A549 (cell line): ENCODE data around the gene ARHGAP35. TPM values are rescaled to one million over a fixed set of nuclear protein-coding genes. Genes with fewer than 3 reads are reported as not detected.

Source experiments
- ATAC-seq, 2 experiments: fragments of 200-7000 bp in 1 of 2; fragments of >200 bp in 1 of 2; cut with Nextera tagmentation in 1 of 2; cut with Tn5 transposase in 1 of 2; 3 replicates each; pipeline versions ENCODE4 v1.8.0 to v1.9.1; 2018 to 2020; ENCODE audit warnings: mild to moderate bottlenecking in 1 of 2, moderate library complexity in 1 of 2
- CTCF ChIA-PET: fragments of 300-600 bp; sonication (Branson Sonifier 250); formaldehyde crosslinking; extraction: SDS; loops from one replicate; lab custom pipeline; 2021; ENCODE audit warnings: antibody characterized with exemption, inconsistent platforms; lab: Yijun Ruan, JAX
- POLR2A ChIA-PET: fragments of 350-600 bp; formaldehyde crosslinking; extraction: SDS; loops from one replicate; lab custom pipeline; 2021; ENCODE audit warnings: antibody characterized with exemption, inconsistent platforms; lab: Yijun Ruan, JAX
- DNase-seq, 2 experiments: peaks; one replicate each; pipeline versions ENCODE4 v3.0.0 to v3.0.0-alpha.2; 2011 to 2016; ENCODE audit warnings: low read depth in 1 of 2, low spot score in 1 of 2
- FAIRE-seq: peaks from 2 replicates; lab custom pipeline; 2011; peaks lifted over from hg19 to GRCh38; lab: Jason Lieb, UNC
- H3K27ac ChIP-seq, 2 experiments: fragments of >200 bp; sonication (Bioruptor Twin); formaldehyde crosslinking; 3 replicates each; pipeline ENCODE4 v1.5.1; 2016 to 2017
- H3K4me1 ChIP-seq: fragments of >200 bp; sonication (Bioruptor Twin); formaldehyde crosslinking; 3 replicates; pipeline ENCODE4 v1.6.1; 2016
- H3K4me2 ChIP-seq: fragments of >200 bp; sonication (Bioruptor Twin); formaldehyde crosslinking; 3 replicates; pipeline ENCODE4 v1.6.1; 2016
- H3K4me3 ChIP-seq: fragments of >200 bp; sonication (Bioruptor Twin); formaldehyde crosslinking; 3 replicates; pipeline ENCODE4 v1.5.1; 2016
- H3K9me3 ChIP-seq: fragments of >200 bp; sonication (Bioruptor Twin); formaldehyde crosslinking; 3 replicates; pipeline ENCODE4 v1.6.1; 2016
- CBX2 ChIP-seq: fragments of 200-600 bp; sonication (generic); IDR thresholded peaks from 2 replicates; pipeline ENCODE4 v1.6.1; 2016; ENCODE audit warnings: low read depth, mild to moderate bottlenecking, borderline replicate concordance
- CBX8 ChIP-seq: fragments of 200-600 bp; sonication (generic); IDR thresholded peaks from 2 replicates; pipeline ENCODE4 v1.6.1; 2016
- EHF ChIP-seq: fragments of 250-450 bp; sonication (Bioruptor Pico); IDR thresholded peaks from 2 replicates; pipeline ENCODE4 v1.5.0; 2020; ENCODE audit warnings: mild to moderate bottlenecking
- EP300 ChIP-seq, 2 experiments: fragments of >200 bp; sonication (Bioruptor Twin); formaldehyde crosslinking; IDR thresholded peaks; 2 replicates in 1 of 2; 3 replicates in 1 of 2; pipeline ENCODE4 v1.6.1; 2016 to 2017
- ESRRA ChIP-seq: fragments of 150-350 bp; IDR thresholded peaks from 2 replicates; pipeline ENCODE4 v1.6.1; 2014; ENCODE audit warnings: mild to moderate bottlenecking, low read length, borderline replicate concordance
- FOSB ChIP-seq: fragments of 250-450 bp; sonication (Bioruptor Pico); IDR thresholded peaks from 2 replicates; pipeline ENCODE4 v1.5.0; 2020; ENCODE audit warnings: mild to moderate bottlenecking, moderate library complexity
- HEYL ChIP-seq: fragments of 250-450 bp; sonication (Bioruptor Pico); IDR thresholded peaks from 2 replicates; pipeline ENCODE4 v1.8.0; 2021; ENCODE audit warnings: mild to moderate bottlenecking, moderate library complexity
- HOXB13 ChIP-seq: fragments of 250-450 bp; sonication (Bioruptor Pico); IDR thresholded peaks from 2 replicates; pipeline ENCODE4 v1.5.0; 2020; ENCODE audit warnings: low read depth, mild to moderate bottlenecking, moderate library complexity
- JUN ChIP-seq, 2 experiments: fragments of >200 bp; sonication (Bioruptor Twin); formaldehyde crosslinking; IDR thresholded peaks; 2 replicates in 1 of 2; 3 replicates in 1 of 2; pipeline ENCODE4 v1.6.1; 2016 to 2017
- JUNB ChIP-seq: fragments of >200 bp; sonication (Bioruptor Twin); formaldehyde crosslinking; IDR thresholded peaks from 2 replicates; pipeline ENCODE4 v1.6.1; 2016
- KDM5A ChIP-seq: fragments of 200-600 bp; sonication (generic); IDR thresholded peaks from 2 replicates; pipeline ENCODE4 v1.6.1; 2016; ENCODE audit warnings: antibody characterized with exemption, mild to moderate bottlenecking
- MAFK ChIP-seq: fragments of 450-650 bp; IDR thresholded peaks from 2 replicates; pipeline ENCODE4 v1.6.1; 2014; ENCODE audit not compliant: partially characterized antibody
- MYC ChIP-seq: IDR thresholded peaks from 2 replicates; pipeline ENCODE4 v1.6.1; 2012; ENCODE audit warnings: mild to moderate bottlenecking, inconsistent platforms, low read length, improper control_type of control experiment, borderline replicate concordance
- NFE2L2 ChIP-seq: fragments of 150-350 bp; conservative IDR thresholded peaks from 2 replicates; pipeline ENCODE4 v1.6.1; 2014; ENCODE audit warnings: low read length
- NR3C1 ChIP-seq: fragments of >200 bp; sonication (Bioruptor Twin); formaldehyde crosslinking; IDR thresholded peaks from 3 replicates; pipeline ENCODE4 v1.6.1; 2017
- POLR2A ChIP-seq: IDR thresholded peaks from 2 replicates; pipeline ENCODE4 v1.6.1; 2012; ENCODE audit warnings: mild to moderate bottlenecking, low read length
- RAD21 ChIP-seq, 2 experiments: fragments of >200 bp in 1 of 2; sonication (Bioruptor Twin) in 1 of 2; formaldehyde crosslinking in 1 of 2; IDR thresholded peaks in 1 of 2; conservative IDR thresholded peaks in 1 of 2; 2 replicates in 1 of 2; 3 replicates in 1 of 2; pipeline ENCODE4 v1.6.1; 2012 to 2018; ENCODE audit warnings: inconsistent platforms in 1 of 2
- RARB ChIP-seq: fragments of 250-450 bp; sonication (Bioruptor Pico); IDR thresholded peaks from 2 replicates; pipeline ENCODE4 v1.8.0; 2021; ENCODE audit warnings: mild to moderate bottlenecking, moderate library complexity
- RCOR1 ChIP-seq: fragments of 150-350 bp; IDR thresholded peaks from 2 replicates; pipeline ENCODE4 v1.6.1; 2014; ENCODE audit warnings: antibody characterized with exemption, low read length, low read depth
- REST ChIP-seq: fragments of 200-600 bp; sonication (generic); IDR thresholded peaks from 2 replicates; pipeline ENCODE4 v1.6.1; 2016; ENCODE audit warnings: antibody characterized with exemption, mild to moderate bottlenecking, moderate library complexity
- SREBF2 ChIP-seq: fragments of 450-650 bp; IDR thresholded peaks from 2 replicates; pipeline ENCODE4 v1.6.1; 2014; ENCODE audit warnings: mild to moderate bottlenecking, moderate library complexity
- TFCP2L1 ChIP-seq: fragments of 250-450 bp; sonication (Bioruptor Pico); IDR thresholded peaks from 2 replicates; pipeline ENCODE4 v1.5.0; 2021; ENCODE audit warnings: mild to moderate bottlenecking
- USF2 ChIP-seq: fragments of 450-650 bp; IDR thresholded peaks from 2 replicates; pipeline ENCODE4 v1.6.1; 2014; ENCODE audit warnings: antibody characterized with exemption
- ZSCAN20 ChIP-seq: fragments of 250-450 bp; sonication (Bioruptor Pico); IDR thresholded peaks from 2 replicates; pipeline ENCODE4 v1.8.0; 2022; ENCODE audit warnings: mild to moderate bottlenecking, moderate library complexity
- WGBS: methylation state at CpG from one replicate; pipeline ENCODE4 v1.1.6; 2017; ENCODE audit errors: missing lambda C conversion rate; 5-methylcytosine and 5-hydroxymethylcytosine counted together
- polyA plus RNA-seq, 4 experiments: library from polyadenylated mRNA; depleted of rRNA in 3 of 4; stranded (reverse); fragments of >200 nt; fragmentation: RNase III in 1 of 4; extraction: RNeasy Plus Mini Kit Qiagen cat#74134 plus additional on column Dnase treatment in 1 of 4; gene quantifications; 2 replicates in 3 of 4; 3 replicates in 1 of 4; pipeline ENCODE4 v1.2.3, GENCODE V29; 2011 to 2017
- TF ChIP-seq, protein P1 (sequence below): fragments of >200 bp; sonication (Bioruptor Twin); formaldehyde crosslinking; IDR thresholded peaks from 3 replicates; pipeline ENCODE4 v1.6.1; 2016
- TF ChIP-seq, protein P2 (sequence below): IDR thresholded peaks from 2 replicates; pipeline ENCODE4 v1.6.1; 2012
- TF ChIP-seq, protein P3 (sequence below): fragments of >200 bp; sonication (Bioruptor Twin); formaldehyde crosslinking; IDR thresholded peaks from 2 replicates; pipeline ENCODE4 v1.6.1; 2016

ARHGAP35 gene
- polyA plus RNA-seq, 2 of the 4 experiments (the other 2 are of a cell fraction) = 33.3 to 48.5 TPM

DNA sequence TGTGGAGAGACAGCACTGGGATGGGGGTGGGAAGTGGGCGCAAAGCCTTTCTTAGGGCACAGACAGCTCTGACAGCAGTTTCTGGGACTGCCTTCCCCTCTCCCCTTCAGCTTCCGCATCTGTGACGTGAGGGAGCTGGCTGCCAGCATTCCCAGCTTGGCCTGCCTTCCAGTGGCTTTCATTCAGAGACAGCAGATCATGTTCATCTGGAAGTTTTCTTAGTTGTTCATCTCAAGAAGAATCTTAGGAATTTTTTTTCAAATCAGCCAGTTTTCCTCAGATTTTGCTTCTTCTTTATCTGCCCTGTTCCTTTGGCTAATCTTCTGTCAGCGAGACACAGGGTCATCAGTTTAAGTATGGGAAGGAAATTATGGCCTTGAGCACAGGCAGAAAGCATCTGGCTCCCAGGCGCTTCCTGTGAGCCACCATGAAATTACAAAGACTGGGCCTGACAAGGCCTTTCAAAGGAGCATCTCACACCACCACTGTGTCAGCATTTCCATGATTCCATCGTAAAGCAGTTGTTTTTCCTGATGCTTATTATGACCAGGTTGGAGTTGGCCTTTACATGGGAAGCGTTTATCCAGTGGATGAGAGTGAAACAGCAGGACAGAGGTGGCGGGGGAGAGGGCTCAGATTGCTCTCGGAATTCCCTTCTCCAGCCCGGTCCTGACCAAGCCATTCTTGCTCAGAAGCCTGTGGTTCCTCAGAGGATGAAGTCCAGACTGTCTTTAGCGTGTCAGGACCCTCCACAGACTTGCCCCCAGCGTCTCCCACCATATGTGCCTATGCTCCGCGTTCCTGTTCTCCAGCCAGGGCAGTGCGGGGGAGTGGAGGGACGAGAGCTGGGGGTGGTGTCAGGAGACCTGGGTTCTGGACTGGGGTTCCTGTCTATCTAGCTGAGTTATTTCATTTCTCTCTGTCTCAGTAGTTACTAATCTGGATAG, 43.6 kb downstream of the ARHGAP35 start:
- Histone ChIP-seq H3K4me3 (no peak overlapping the region), H3K27ac (peak overlapping the region in 1 of 2 experiments; percentile 5; a peak in 1 of 6 replicates), H3K4me2 (peak overlapping the region; percentile 1; the same call in 1 of the 3 replicates), H3K4me1 (peaks cover 62% of the 10 kb centered on the region), H3K9me3 (no peaks in the 10 kb centered on the region)
- no peak for TF ChIP-seq MAFK
- TF ChIP-seq, protein P1, sequence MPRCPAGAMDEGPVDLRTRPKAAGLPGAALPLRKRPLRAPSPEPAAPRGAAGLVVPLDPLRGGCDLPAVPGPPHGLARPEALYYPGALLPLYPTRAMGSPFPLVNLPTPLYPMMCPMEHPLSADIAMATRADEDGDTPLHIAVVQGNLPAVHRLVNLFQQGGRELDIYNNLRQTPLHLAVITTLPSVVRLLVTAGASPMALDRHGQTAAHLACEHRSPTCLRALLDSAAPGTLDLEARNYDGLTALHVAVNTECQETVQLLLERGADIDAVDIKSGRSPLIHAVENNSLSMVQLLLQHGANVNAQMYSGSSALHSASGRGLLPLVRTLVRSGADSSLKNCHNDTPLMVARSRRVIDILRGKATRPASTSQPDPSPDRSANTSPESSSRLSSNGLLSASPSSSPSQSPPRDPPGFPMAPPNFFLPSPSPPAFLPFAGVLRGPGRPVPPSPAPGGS = no peak
- TF ChIP-seq JUNB = no peak
- no peak for TF ChIP-seq EP300 (IDR thresholded peaks at IDR 0.05)
- no peak for TF ChIP-seq RARB (CRISPR knock-in tag)
- TF ChIP-seq RAD21 (conservative IDR thresholded peaks at IDR 0.05 in 1 of 2, IDR thresholded peaks at IDR 0.05 in 1 of 2) = no peak
- TF ChIP-seq ZSCAN20 (CRISPR knock-in tag) = no peak
- TF ChIP-seq, protein P2, sequence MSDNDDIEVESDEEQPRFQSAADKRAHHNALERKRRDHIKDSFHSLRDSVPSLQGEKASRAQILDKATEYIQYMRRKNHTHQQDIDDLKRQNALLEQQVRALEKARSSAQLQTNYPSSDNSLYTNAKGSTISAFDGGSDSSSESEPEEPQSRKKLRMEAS = no peak
- TF ChIP-seq NFE2L2 = no peak
- TF ChIP-seq FOSB (CRISPR knock-in tag) = no peak
- no peak for TF ChIP-seq EHF (CRISPR knock-in tag)
- TF ChIP-seq HEYL = no peak
- TF ChIP-seq CBX8 = no peak
- no peak for TF ChIP-seq CBX2
- TF ChIP-seq SREBF2 = no peak
- TF ChIP-seq USF2 = no peak
- TF ChIP-seq, protein P3, sequence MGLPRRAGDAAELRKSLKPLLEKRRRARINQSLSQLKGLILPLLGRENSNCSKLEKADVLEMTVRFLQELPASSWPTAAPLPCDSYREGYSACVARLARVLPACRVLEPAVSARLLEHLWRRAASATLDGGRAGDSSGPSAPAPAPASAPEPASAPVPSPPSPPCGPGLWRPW = no peak
- TF ChIP-seq POLR2A = no peak
- FAIRE-seq (no peak), ATAC-seq (no peak; a peak in 2 of 6 replicates), DNase-seq (no peak)
- 86% methylated on average over 16 of the region's 16 CpGs for WGBS
- ChIA-PET CTCF (interaction anchor here (0.6 to 8.8 kb wide), 5 partner anchors 48 to 580 kb away, joined by 3 to 52 read pairs (median 6); partner anchors contain the start of gene KPTN), POLR2A (no interaction called here)

GRCh38 chr19:46906221-46906620, 45.4 kb downstream of the ARHGAP35 start:
- ChIA-PET CTCF (interaction anchor here (0.7 to 8.8 kb wide), 7 partner anchors 10 to 232 kb away, joined by 3 to 52 read pairs (median 4); no protein-coding TSS in a partner anchor), POLR2A (no interaction called here)
- Histone ChIP-seq H3K27ac (no peak overlapping the region), H3K9me3 (no peaks in the 10 kb centered on the region), H3K4me2 (no peak overlapping the region), H3K4me3 (no peak overlapping the region), H3K4me1 (peaks cover 57% of the 10 kb centered on the region)
- no peak for ATAC-seq
- TF ChIP-seq EP300 (IDR thresholded peaks at IDR 0.05) = no peak
- no peak for TF ChIP-seq HOXB13 (CRISPR knock-in tag)
- no peak for TF ChIP-seq RARB (CRISPR knock-in tag)
- no peak for TF ChIP-seq TFCP2L1 (CRISPR knock-in tag)
- TF ChIP-seq REST = no peak
- TF ChIP-seq ESRRA = no peak
- no peak for TF ChIP-seq KDM5A
- no peak for TF ChIP-seq FOSB (CRISPR knock-in tag)
- TF ChIP-seq NR3C1 = no peak
- no peak for TF ChIP-seq SREBF2
- TF ChIP-seq RCOR1 = no peak
- TF ChIP-seq MYC = no peak
- no peak for TF ChIP-seq JUN (IDR thresholded peaks at IDR 0.05)
- no peak for FAIRE-seq
- no peak for DNase-seq
- WGBS = 74% methylated on average over 2 of the region's 2 CpGs
